MCF 10A (cell line): ENCODE results near the gene SERPINA3. TPM values are rescaled to one million over a fixed set of nuclear protein-coding genes. Genes with fewer than 3 reads are reported as not detected.

ENCODE experiments used
- BruUV-seq: library from RNA; stranded (reverse); fragments of 400-500 nt; replicated peaks from 2 replicates; lab custom pipeline; 2021; lab: Mats Ljungman, UMichigan
- CTCF ChIA-PET: fragments of 300-600 bp; sonication (Branson Sonifier 250); formaldehyde crosslinking; extraction: SDS; loops from one replicate; lab custom pipeline; 2021; ENCODE audit warnings: antibody characterized with exemption, inconsistent platforms; lab: Yijun Ruan, JAX
- POLR2A ChIA-PET: fragments of 300-600, 350-650 bp; sonication (Branson Sonifier 250); formaldehyde crosslinking; extraction: SDS; loops from one replicate; lab custom pipeline; 2020; ENCODE audit warnings: antibody characterized with exemption, inconsistent platforms; lab: Yijun Ruan, JAX
- DNase-seq: peaks from one replicate; pipeline ENCODE4 v3.0.0-alpha.2; 2018; ENCODE audit not compliant: unreplicated experiment
- H3K27ac Mint-ChIP-seq: one replicate; pipeline ENCODE4 v1.8.0; 2022; ENCODE audit warnings: mild to moderate bottlenecking, low read depth, mixed read lengths; ENCODE audit not compliant: unreplicated experiment
- H3K27me3 Mint-ChIP-seq: one replicate; pipeline ENCODE4 v1.8.0; 2022; ENCODE audit warnings: mixed read lengths; ENCODE audit not compliant: insufficient read depth, unreplicated experiment
- H3K36me3 Mint-ChIP-seq: one replicate; pipeline ENCODE4 v1.8.0; 2022; ENCODE audit warnings: mild to moderate bottlenecking, moderate library complexity, mixed read lengths; ENCODE audit not compliant: insufficient read depth, unreplicated experiment
- H3K4me1 Mint-ChIP-seq: one replicate; pipeline ENCODE4 v1.8.0; 2022; ENCODE audit warnings: mixed read lengths; ENCODE audit not compliant: insufficient read depth, unreplicated experiment
- H3K4me3 Mint-ChIP-seq: one replicate; pipeline ENCODE4 v1.8.0; 2022; ENCODE audit warnings: mild to moderate bottlenecking, moderate library complexity, mixed read lengths; ENCODE audit not compliant: unreplicated experiment
- H3K9me3 Mint-ChIP-seq: one replicate; pipeline ENCODE4 v1.8.0; 2022; ENCODE audit warnings: mixed read lengths; ENCODE audit not compliant: unreplicated experiment
- CTCF ChIP-seq: fragments of 200-600 bp; IDR thresholded peaks from one replicate; pipeline ENCODE4 v1.8.0; 2022; ENCODE audit warnings: antibody characterized with exemption, mild to moderate bottlenecking; ENCODE audit not compliant: unreplicated experiment
- intact Hi-C: fragments of 100-400 bp; cut with micrococcal nuclease; formaldehyde crosslinking; loops from 2 replicates; pipeline ENCODE4 v1.14.1; 2022
- total RNA-seq: library from RNA; stranded (reverse); gene quantifications from 2 replicates; pipeline ENCODE4 v1.2.3, GENCODE V29; 2022

SERPINA3 gene
- total RNA-seq, 1 experiment from 2014 or later, result 44.5 TPM

GRCh38 chr14:94670692-94671285 lies 58.6 kb downstream of the SERPINA3 start:
- no peaks in the 10 kb centered on the region for H3K4me1 Mint-ChIP-seq
- no peak overlapping the region for H3K4me3 Mint-ChIP-seq
- no peaks in the 10 kb centered on the region for H3K9me3 Mint-ChIP-seq
- H3K27ac Mint-ChIP-seq, result no peak overlapping the region
- no peaks in the 10 kb centered on the region for H3K27me3 Mint-ChIP-seq
- BruUV-seq, result no TSS peak
- no peaks in the 10 kb centered on the region for H3K36me3 Mint-ChIP-seq
- intact Hi-C loops, result no loop called here
- no peak for DNase-seq
- ChIA-PET POLR2A (interaction anchor here (0.6 kb wide), 1 partner anchor 60 kb away, joined by 4 read pairs; no protein-coding TSS in a partner anchor), CTCF (interaction anchor here (0.6 to 3.0 kb wide), 8 partner anchors 9 to 1161 kb away, joined by 3 to 24 read pairs (median 4); no protein-coding TSS in a partner anchor)
- TF ChIP-seq CTCF, result no peak

GRCh38 chr14:94671870-94672444 lies 59.8 kb downstream of the SERPINA3 start:
- H3K27ac Mint-ChIP-seq, result no peak overlapping the region
- no peak for TF ChIP-seq CTCF
- no peak overlapping the region for H3K4me3 Mint-ChIP-seq
- DNase-seq, result peak; percentile 23
- H3K9me3 Mint-ChIP-seq, result no peaks in the 10 kb centered on the region
- ChIA-PET CTCF (interaction anchor here (0.5 to 3.0 kb wide), 10 partner anchors 8 to 770 kb away, joined by 3 to 24 read pairs (median 3); partner anchors contain the start of gene SERPINA12), POLR2A (interaction anchor here (0.6 kb wide), 1 partner anchor 365 kb away, joined by 4 read pairs; no protein-coding TSS in a partner anchor)
- intact Hi-C loops, result no loop called here
- H3K4me1 Mint-ChIP-seq, result no peaks in the 10 kb centered on the region
- BruUV-seq, result no TSS peak
- no peaks in the 10 kb centered on the region for H3K27me3 Mint-ChIP-seq
- H3K36me3 Mint-ChIP-seq, result no peaks in the 10 kb centered on the region

- CTCF ChIA-PET, result interaction anchor here (1.2 to 3.0 kb wide), 3 partner anchors 7 to 239 kb away, joined by 3 to 24 read pairs (median 3); no protein-coding TSS in a partner anchor
- no peak for DNase-seq
- no TSS peak for BruUV-seq
Measured at GRCh38 chr14:94673071-94673470, 60.9 kb downstream of the SERPINA3 start.

More at GRCh38 chr14:94673071-94673470, 60.9 kb downstream of the SERPINA3 start:
- Mint-ChIP-seq H3K4me3 (no peak overlapping the region), H3K27me3 (no peaks in the 10 kb centered on the region), H3K9me3 (no peaks in the 10 kb centered on the region), H3K27ac (no peak overlapping the region), H3K36me3 (no peaks in the 10 kb centered on the region), H3K4me1 (no peaks in the 10 kb centered on the region)
- no peak for TF ChIP-seq CTCF
- POLR2A ChIA-PET, result interaction anchor here (0.6 kb wide), 2 partner anchors 366 to 582 kb away, joined by 3 read pairs; no protein-coding TSS in a partner anchor
- intact Hi-C loops, result no loop called here

Other genes starting within 250 kb of the SERPINA3 start
- gene SERPINA2, start 245.7 kb upstream of the SERPINA3 start, total RNA-seq, result not detected in 2 replicates
- gene SERPINA1, start 223.8 kb upstream of the SERPINA3 start, total RNA-seq, result 38.1 and 42.5 TPM in 2 replicates
- gene SERPINA11, start 159.6 kb upstream of the SERPINA3 start, total RNA-seq, result not detected in 2 replicates
- not detected in 2 replicates for gene SERPINA9, start 136.2 kb upstream of the SERPINA3 start, total RNA-seq
- not detected in 2 replicates for gene SERPINA12, start 102.9 kb upstream of the SERPINA3 start, total RNA-seq
- not detected in 2 replicates for gene SERPINA4, start 50.9 kb upstream of the SERPINA3 start, total RNA-seq
- 0.35 TPM in 1 of 2 replicates, not detected in the other for gene SERPINA5, start 31.0 kb upstream of the SERPINA3 start, total RNA-seq
- not detected in 2 replicates for gene GSC, start 157.7 kb downstream of the SERPINA3 start, total RNA-seq